ENCODE data around the gene RMC1.

RMC1 gene

DNA sequence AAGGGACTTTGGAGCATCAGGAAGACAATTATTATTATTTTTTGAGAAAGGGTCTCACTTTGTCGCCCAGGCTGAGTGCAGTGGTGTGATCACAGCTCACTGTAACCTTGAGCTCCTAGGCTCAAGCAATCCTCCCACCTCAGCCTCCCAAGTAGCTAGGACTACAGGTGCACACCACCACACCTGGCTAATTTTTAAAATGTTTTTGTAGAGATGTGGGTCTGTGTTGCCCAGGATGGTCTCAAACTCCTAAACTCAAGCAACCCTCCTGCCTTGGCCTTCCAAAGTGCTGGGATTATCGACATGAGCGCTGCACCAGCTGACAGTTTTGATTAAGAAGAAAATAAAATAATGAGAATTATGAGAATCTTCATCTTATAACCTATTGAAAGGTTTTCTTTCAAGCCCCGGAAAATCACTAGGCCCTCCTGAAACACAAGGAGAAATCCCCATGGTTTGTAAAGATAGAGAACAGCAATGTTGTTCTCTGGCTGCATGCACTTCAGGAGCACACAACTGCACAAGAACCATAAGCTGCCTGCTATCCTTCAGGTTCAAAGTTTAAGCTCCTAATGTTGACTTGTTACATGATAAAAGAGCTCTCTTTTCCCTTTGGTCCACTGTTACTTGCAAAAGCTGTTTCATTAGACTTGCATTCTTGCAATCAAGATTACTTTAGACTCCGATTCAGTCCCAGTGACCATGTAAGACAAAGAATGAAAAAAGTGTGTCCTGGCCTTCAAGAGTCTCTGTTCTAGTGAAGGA, 66.2 kb downstream of the RMC1 start:
- no peak for TF ChIP-seq FOXP2 (optimal IDR thresholded peaks at IDR 0.05; ENCODE audit: borderline replicate concordance, extremely low read depth, extremely low read length, insufficient read depth)
- TF ChIP-seq, protein P1, sequence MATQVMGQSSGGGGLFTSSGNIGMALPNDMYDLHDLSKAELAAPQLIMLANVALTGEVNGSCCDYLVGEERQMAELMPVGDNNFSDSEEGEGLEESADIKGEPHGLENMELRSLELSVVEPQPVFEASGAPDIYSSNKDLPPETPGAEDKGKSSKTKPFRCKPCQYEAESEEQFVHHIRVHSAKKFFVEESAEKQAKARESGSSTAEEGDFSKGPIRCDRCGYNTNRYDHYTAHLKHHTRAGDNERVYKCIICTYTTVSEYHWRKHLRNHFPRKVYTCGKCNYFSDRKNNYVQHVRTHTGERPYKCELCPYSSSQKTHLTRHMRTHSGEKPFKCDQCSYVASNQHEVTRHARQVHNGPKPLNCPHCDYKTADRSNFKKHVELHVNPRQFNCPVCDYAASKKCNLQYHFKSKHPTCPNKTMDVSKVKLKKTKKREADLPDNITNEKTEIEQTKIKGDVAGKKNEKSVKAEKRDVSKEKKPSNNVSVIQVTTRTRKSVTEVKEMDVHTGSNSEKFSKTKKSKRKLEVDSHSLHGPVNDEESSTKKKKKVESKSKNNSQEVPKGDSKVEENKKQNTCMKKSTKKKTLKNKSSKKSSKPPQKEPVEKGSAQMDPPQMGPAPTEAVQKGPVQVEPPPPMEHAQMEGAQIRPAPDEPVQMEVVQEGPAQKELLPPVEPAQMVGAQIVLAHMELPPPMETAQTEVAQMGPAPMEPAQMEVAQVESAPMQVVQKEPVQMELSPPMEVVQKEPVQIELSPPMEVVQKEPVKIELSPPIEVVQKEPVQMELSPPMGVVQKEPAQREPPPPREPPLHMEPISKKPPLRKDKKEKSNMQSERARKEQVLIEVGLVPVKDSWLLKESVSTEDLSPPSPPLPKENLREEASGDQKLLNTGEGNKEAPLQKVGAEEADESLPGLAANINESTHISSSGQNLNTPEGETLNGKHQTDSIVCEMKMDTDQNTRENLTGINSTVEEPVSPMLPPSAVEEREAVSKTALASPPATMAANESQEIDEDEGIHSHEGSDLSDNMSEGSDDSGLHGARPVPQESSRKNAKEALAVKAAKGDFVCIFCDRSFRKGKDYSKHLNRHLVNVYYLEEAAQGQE (IDR thresholded peaks at IDR 0.05; ENCODE audit: insufficient read depth in 1 of 2, low read depth in 2 of 2, low read length in 2 of 2) = no peak
- no peak for TF ChIP-seq SIN3A (IDR thresholded peaks at IDR 0.05; ENCODE audit: borderline replicate concordance, insufficient read depth, low read length)
- TF ChIP-seq TAF1 (IDR thresholded peaks at IDR 0.05; ENCODE audit: borderline replicate concordance, insufficient read depth, low read length) = no peak

DNA sequence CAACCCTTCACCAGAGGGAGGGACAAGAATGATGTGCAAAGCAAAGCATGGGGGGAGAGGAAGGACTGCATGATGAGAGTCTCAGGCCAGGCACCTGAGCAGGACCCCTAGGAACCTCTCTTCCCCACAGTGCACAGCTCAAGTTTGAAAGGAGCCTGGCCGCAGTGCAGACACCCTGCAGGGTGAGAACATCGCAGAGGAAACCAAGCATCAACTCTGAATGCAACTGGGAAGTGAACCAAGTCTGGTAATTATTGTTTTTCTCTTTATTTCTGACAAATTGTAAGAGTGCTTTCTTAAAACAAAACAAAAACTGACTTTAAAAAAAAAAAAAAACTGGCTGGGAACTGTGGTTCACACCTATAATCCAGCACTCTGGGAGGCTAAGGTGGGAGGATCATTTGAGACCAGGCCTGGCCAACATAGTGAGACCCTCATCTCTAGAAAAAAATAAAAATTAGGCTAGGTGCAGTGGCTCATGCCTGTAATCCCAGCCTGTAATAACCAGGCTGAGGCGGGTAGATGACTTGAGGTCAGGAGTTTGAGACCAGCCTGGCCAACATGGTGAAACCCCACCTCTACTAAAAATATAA, 67.7 kb downstream of the RMC1 start:
- TF ChIP-seq, protein P1 (IDR thresholded peaks at IDR 0.05; ENCODE audit: insufficient read depth in 1 of 2, low read depth in 2 of 2, low read length in 2 of 2) = no peak
- TF ChIP-seq POLR2AphosphoS5 (IDR thresholded peaks at IDR 0.05; ENCODE audit: low read depth, low read length) (no peak), SIN3A (IDR thresholded peaks at IDR 0.05; ENCODE audit: borderline replicate concordance, insufficient read depth, low read length) (no peak), TAF1 (IDR thresholded peaks at IDR 0.05; ENCODE audit: borderline replicate concordance, insufficient read depth, low read length) (no peak), FOXP2 (optimal IDR thresholded peaks at IDR 0.05; ENCODE audit: borderline replicate concordance, extremely low read depth, extremely low read length, insufficient read depth) (no peak)

GRCh38 chr18:23572012-23572411, 68.7 kb downstream of the RMC1 start:
- TF ChIP-seq TAF1 (IDR thresholded peaks at IDR 0.05; ENCODE audit: borderline replicate concordance, insufficient read depth, low read length) = no peak
- TF ChIP-seq, protein P1 (IDR thresholded peaks at IDR 0.05; ENCODE audit: insufficient read depth in 1 of 2, low read depth in 2 of 2, low read length in 2 of 2) = no peak
- no peak for TF ChIP-seq FOXP2 (optimal IDR thresholded peaks at IDR 0.05; ENCODE audit: borderline replicate concordance, extremely low read depth, extremely low read length, insufficient read depth)
- TF ChIP-seq SIN3A (IDR thresholded peaks at IDR 0.05; ENCODE audit: borderline replicate concordance, insufficient read depth, low read length) = no peak
- no peak for TF ChIP-seq POLR2AphosphoS5 (IDR thresholded peaks at IDR 0.05; ENCODE audit: low read depth, low read length)

- TF ChIP-seq, protein P1 (IDR thresholded peaks at IDR 0.05; ENCODE audit: insufficient read depth in 1 of 2, low read depth in 2 of 2, low read length in 2 of 2) = no peak
- TF ChIP-seq POLR2AphosphoS5 (IDR thresholded peaks at IDR 0.05; ENCODE audit: low read depth, low read length) (no peak), TAF1 (IDR thresholded peaks at IDR 0.05; ENCODE audit: borderline replicate concordance, insufficient read depth, low read length) (no peak), SIN3A (IDR thresholded peaks at IDR 0.05; ENCODE audit: borderline replicate concordance, insufficient read depth, low read length) (no peak), FOXP2 (optimal IDR thresholded peaks at IDR 0.05; ENCODE audit: borderline replicate concordance, extremely low read depth, extremely low read length, insufficient read depth) (no peak)
These were observed 69.3 kb downstream of the RMC1 start for GRCh38 chr18:23572570-23572969.
